Psoas muscle (tissue), 8 donors: ENCODE results near the gene RPRD1B. TPM values are rescaled to one million over a fixed set of nuclear protein-coding genes. Genes with fewer than 3 reads are reported as not detected.

Experiments used
- ATAC-seq, 4 donors: fragments of 200-7000 bp; cut with Tn5 transposase; one replicate each; pipeline ENCODE4 v1.9.1; 2020; ENCODE audit warnings: moderate library complexity in 3 of 4, mild to moderate bottlenecking in 2 of 4
- DNase-seq, 2 donors: peaks; one replicate each; pipeline ENCODE4 v3.0.0-alpha.2; 2020
- H3K27ac ChIP-seq: fragments of 200-600 bp; one replicate; pipeline ENCODE4 v1.8.0; 2022
- H3K27me3 ChIP-seq, 3 donors: fragments of 200-600 bp in 1 of 3; one replicate each; pipeline versions ENCODE4 v1.6.1 to v1.8.0; 2013 to 2022; ENCODE audit warnings: low read length in 2 of 3, mild to moderate bottlenecking in 2 of 3, moderate library complexity in 1 of 3; ENCODE audit not compliant: insufficient read depth in 3 of 3
- H3K36me3 ChIP-seq, 2 donors: fragments of 200-600 bp in 1 of 2; one replicate each; pipeline versions ENCODE4 v1.6.1 to v1.8.0; 2013 to 2022; ENCODE audit warnings: low read depth in 1 of 2, mild to moderate bottlenecking in 1 of 2, moderate library complexity in 1 of 2; ENCODE audit not compliant: insufficient read depth in 1 of 2
- H3K4me1 ChIP-seq: fragments of 200-600 bp; one replicate; pipeline ENCODE4 v1.8.0; 2022
- H3K4me3 ChIP-seq: fragments of 200-600 bp; one replicate; pipeline ENCODE4 v1.8.0; 2022; ENCODE audit warnings: mild to moderate bottlenecking
- H3K9me3 ChIP-seq: fragments of 200-600 bp; one replicate; pipeline ENCODE4 v1.8.0; 2022
- CTCF ChIP-seq: fragments of 200-600 bp; IDR thresholded peaks from one replicate; pipeline ENCODE4 v1.8.0; 2022; ENCODE audit warnings: antibody characterized with exemption
- WGBS, 3 donors: extraction: QIAGEN DNeasy Blood & Tissue Kit; methylation state at CpG; one replicate each; pipeline versions ENCODE4 v1.1.6 to v1.1.7; 2013; 5-methylcytosine and 5-hydroxymethylcytosine counted together
- intact Hi-C, 2 donors: fragments of 100-400 bp; cut with DNase I; formaldehyde crosslinking; loops; one replicate each; pipeline versions ENCODE4 v1.11.0 to v1.14.2; 2022
- polyA plus RNA-seq, 3 donors: library from polyadenylated mRNA; stranded (reverse); fragments of 200-250 nt; gene quantifications; one replicate each; pipeline ENCODE4 v1.2.3, GENCODE V29; 2013
- total RNA-seq, 4 donors: library from RNA; stranded (reverse); fragmentation: NEBNext Ultra II Directional in 2 of 4; extraction: Animal tissue kit (Norgen Biotek cat#: 25700) in 2 of 4; gene quantifications; one replicate each; pipeline versions ENCODE4 v1.2.1 to v1.2.4, GENCODE V29; 2021 to 2023
- donor health status: healthy with polysubstance abuse.
- donor health status: DM: no; HTN: no; CAD: no; lungs with moderate emphysema.
- donor health status: Bipolar disorder and iron deficiency.
- donor health status: healthy.
- donor health status: DM: yes; HTN: yes; CAD: no.
- donor health status: DM: no; HTN: no; CAD: no.
- donor health status: DM: no; HTN: no; CAD: no.
- donor health status: DM: yes; HTN: yes; CAD: no.

The RPRD1B gene
- total and polyA plus RNA-seq, 7 donors = 14.0 to 55.7 (median 32.7) TPM

GRCh38 chr20:38114353-38114791, 80.8 kb downstream of the RPRD1B start:
- no peak overlapping the region for H3K4me3 ChIP-seq
- no peak for TF ChIP-seq CTCF
- ATAC-seq (peak in 3 of 4 donors; percentile 23 to 45 (median 26)), DNase-seq (no peak)
- 60 to 75% (median 65%) methylated on average over 4 of the region's 4 CpGs for WGBS, 3 donors
- intact Hi-C loops = no loop called here
- H3K27me3 ChIP-seq = no peaks in the 10 kb centered on the region
- H3K4me1 ChIP-seq = peaks cover 53% of the 10 kb centered on the region
- H3K27ac ChIP-seq = peak overlapping the region; percentile 58
- H3K9me3 ChIP-seq = no peaks in the 10 kb centered on the region
- H3K36me3 ChIP-seq = no peaks in the 10 kb centered on the region

- no peak overlapping the region for H3K4me3 ChIP-seq
- no peak for DNase-seq
- intact Hi-C loops = no loop called here
- H3K27ac ChIP-seq = no peak overlapping the region
- TF ChIP-seq CTCF = no peak
- peaks cover 45% of the 10 kb centered on the region for H3K4me1 ChIP-seq
- H3K36me3 ChIP-seq = no peaks in the 10 kb centered on the region
- no peak for ATAC-seq
- no peaks in the 10 kb centered on the region for H3K9me3 ChIP-seq
- WGBS, 3 donors = 89 to 100% (median 98%) methylated on average over 1 of the region's 1 CpG
- H3K27me3 ChIP-seq = no peaks in the 10 kb centered on the region
Measured at GRCh38 chr20:38115205-38115604, 81.7 kb downstream of the RPRD1B start.

GRCh38 chr20:38115896-38116295, 82.3 kb downstream of the RPRD1B start:
- Histone ChIP-seq H3K27me3 (no peaks in the 10 kb centered on the region), H3K36me3 (no peaks in the 10 kb centered on the region), H3K9me3 (no peaks in the 10 kb centered on the region), H3K27ac (no peak overlapping the region), H3K4me3 (no peak overlapping the region), H3K4me1 (peaks cover 38% of the 10 kb centered on the region)
- ATAC-seq (no peak), DNase-seq (no peak)
- no peak for TF ChIP-seq CTCF
- intact Hi-C loops = no loop called here
- WGBS, 3 donors = 63 to 95% (median 81%) methylated on average over 1 to 2 of the region's 2 CpGs

GRCh38 chr20:38116409-38117165, 83.0 kb downstream of the RPRD1B start:
- Histone ChIP-seq H3K27me3 (no peaks in the 10 kb centered on the region), H3K27ac (no peak overlapping the region), H3K36me3 (no peaks in the 10 kb centered on the region), H3K4me3 (no peak overlapping the region), H3K4me1 (peaks cover 31% of the 10 kb centered on the region), H3K9me3 (no peaks in the 10 kb centered on the region)
- ATAC-seq = no peak
- no peak for DNase-seq
- no peak for TF ChIP-seq CTCF
- 61 to 80% (median 66%) methylated on average over 3 of the region's 3 CpGs for WGBS, 3 donors
- intact Hi-C loops = no loop called here

- ATAC-seq (no peak), DNase-seq (no peak)
- H3K27me3 ChIP-seq = no peaks in the 10 kb centered on the region
- H3K36me3 ChIP-seq = no peaks in the 10 kb centered on the region
- TF ChIP-seq CTCF = no peak
- no peaks in the 10 kb centered on the region for H3K9me3 ChIP-seq
- intact Hi-C loops = no loop called here
- H3K27ac ChIP-seq = no peak overlapping the region
- WGBS, 3 donors = 95 to 100% (median 96%) methylated on average over 2 of the region's 2 CpGs
- H3K4me3 ChIP-seq = no peak overlapping the region
- H3K4me1 ChIP-seq = peaks cover 26% of the 10 kb centered on the region
Measured at GRCh38 chr20:38117205-38117604, 83.7 kb downstream of the RPRD1B start.
